ENCODE measurements around the gene RASSF8. TPM values are rescaled to one million over a fixed set of nuclear protein-coding genes. Genes with fewer than 3 reads are reported as not detected.

Gene RASSF8
- total RNA-seq, result 53.3 and 85.7 TPM in 2 replicates

GRCh38 chr12:25958428-25959070 lies at the start of gene RASSF8:
TSS of gene RASSF8 (plus strand) at chr12:25958682. CDS start at chr12:26055344, 96,662 bp downstream.

GRCh38 chr12:26124446-26125399 lies 166.2 kb downstream of the RASSF8 start, which contains the start of gene BHLHE41:
TSS of gene BHLHE41 (minus strand) at chr12:26125037. CDS start at chr12:26124779, 258 bp downstream.

Other genes with a start within 250 kb of the RASSF8 start
- under 0.01 and 0.15 TPM in 2 replicates for gene BHLHE41, start 166.4 kb downstream of the RASSF8 start, total RNA-seq
- gene SSPN, start 236.9 kb downstream of the RASSF8 start, total RNA-seq, result 0.61 and 0.65 TPM in 2 replicates

All from epithelial cell of umbilical artery (primary cell).